Spleen (tissue), 7 donors: ENCODE measurements around the gene AAK1.

Source experiments
- POLR2A ChIP-seq, 3 donors: fragments of 450-650 bp; IDR thresholded peaks; one replicate each; pipeline ENCODE4 v1.5.1; 2017; ENCODE audit warnings: antibody characterized with exemption in 3 of 3, mild to moderate bottlenecking in 1 of 3
- TF ChIP-seq, protein P1 (sequence below), 11 experiments: fragments of 200-600 bp in 7 of 11; fragments of 450-650 bp in 4 of 11; sonication (generic) in 4 of 11; IDR thresholded peaks in 8 of 11; conservative IDR thresholded peaks in 3 of 11; 1 replicate in 7 of 11; 2 replicates in 4 of 11; pipeline versions ENCODE4 v1.4.0 to v1.8.0; 2016 to 2021; ENCODE audit warnings: antibody characterized with exemption in 11 of 11, inconsistent platforms in 4 of 11, mild to moderate bottlenecking in 1 of 11
- donor health status: DM: no; HTN: no; CAD: no; lungs with moderate emphysema.
- donor health status: DM: no; HTN: no; CAD: no.
- donor health status: DM: no; HTN: no; CAD: no.

DNA sequence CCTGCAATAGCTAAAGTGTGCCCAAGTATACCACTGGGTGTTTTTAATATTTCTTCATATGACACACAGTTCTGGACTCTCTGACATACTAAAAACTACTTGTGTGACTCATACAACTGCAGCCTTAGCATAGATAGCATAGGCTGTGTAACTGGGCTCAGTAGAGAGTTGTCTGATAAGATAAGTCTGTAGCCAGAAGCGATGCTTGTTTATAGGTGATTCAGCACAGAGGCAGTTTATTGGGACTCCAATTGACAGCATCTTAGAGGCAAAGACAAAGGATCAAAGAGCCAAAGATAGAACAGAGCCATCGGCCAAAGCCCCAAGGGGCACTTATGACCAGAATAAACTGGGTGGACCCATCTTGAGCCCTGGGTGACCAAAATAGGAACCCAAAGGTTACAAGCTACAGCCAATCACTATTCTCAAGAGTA is 42.3 kb downstream of the AAK1 start:
- no peak for TF ChIP-seq POLR2A (IDR thresholded peaks at IDR 0.05)
- TF ChIP-seq, protein P1, sequence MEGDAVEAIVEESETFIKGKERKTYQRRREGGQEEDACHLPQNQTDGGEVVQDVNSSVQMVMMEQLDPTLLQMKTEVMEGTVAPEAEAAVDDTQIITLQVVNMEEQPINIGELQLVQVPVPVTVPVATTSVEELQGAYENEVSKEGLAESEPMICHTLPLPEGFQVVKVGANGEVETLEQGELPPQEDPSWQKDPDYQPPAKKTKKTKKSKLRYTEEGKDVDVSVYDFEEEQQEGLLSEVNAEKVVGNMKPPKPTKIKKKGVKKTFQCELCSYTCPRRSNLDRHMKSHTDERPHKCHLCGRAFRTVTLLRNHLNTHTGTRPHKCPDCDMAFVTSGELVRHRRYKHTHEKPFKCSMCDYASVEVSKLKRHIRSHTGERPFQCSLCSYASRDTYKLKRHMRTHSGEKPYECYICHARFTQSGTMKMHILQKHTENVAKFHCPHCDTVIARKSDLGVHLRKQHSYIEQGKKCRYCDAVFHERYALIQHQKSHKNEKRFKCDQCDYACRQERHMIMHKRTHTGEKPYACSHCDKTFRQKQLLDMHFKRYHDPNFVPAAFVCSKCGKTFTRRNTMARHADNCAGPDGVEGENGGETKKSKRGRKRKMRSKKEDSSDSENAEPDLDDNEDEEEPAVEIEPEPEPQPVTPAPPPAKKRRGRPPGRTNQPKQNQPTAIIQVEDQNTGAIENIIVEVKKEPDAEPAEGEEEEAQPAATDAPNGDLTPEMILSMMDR (IDR thresholded peaks at IDR 0.05 in 8 of 11, conservative IDR thresholded peaks at IDR 0.05 in 3 of 11): no peak
